Transverse colon (tissue), 4 donors: Measurements from ENCODE around the gene SNRPA.

Experiments
- CTCF ChIP-seq, 5 experiments: fragments of 200-600 bp in 3 of 5; fragments of 450-650 bp in 2 of 5; sonication (generic) in 3 of 5; IDR thresholded peaks; 1 replicate in 2 of 5; 2 replicates in 3 of 5; pipeline ENCODE4 v1.5.1; 2016 to 2017; ENCODE audit warnings: antibody characterized with exemption in 5 of 5, inconsistent platforms in 3 of 5, mild to moderate bottlenecking in 2 of 5, moderate library complexity in 1 of 5
- EP300 ChIP-seq: sonication (generic); formaldehyde crosslinking; IDR thresholded peaks from one replicate; pipeline ENCODE4 v1.6.1; 2017; ENCODE audit warnings: antibody characterized with exemption, low read depth
- POLR2A ChIP-seq: fragments of 450-650 bp; IDR thresholded peaks from one replicate; pipeline ENCODE4 v1.6.1; 2016; ENCODE audit warnings: antibody characterized with exemption, mild to moderate bottlenecking, moderate library complexity
- POLR2AphosphoS5 ChIP-seq, 3 donors: sonication (generic); formaldehyde crosslinking; IDR thresholded peaks; one replicate each; pipeline ENCODE4 v1.6.1; 2016; ENCODE audit warnings: antibody characterized with exemption in 3 of 3

- TF ChIP-seq EP300 = no peak
- no peak for TF ChIP-seq CTCF (IDR thresholded peaks at IDR 0.05)
- TF ChIP-seq POLR2AphosphoS5 (IDR thresholded peaks at IDR 0.05) = no peak
- TF ChIP-seq POLR2A = no peak
Measured at GRCh38 chr19:40778706-40779284, 27.8 kb downstream of the SNRPA start.
